Medulla oblongata (tissue), 1 donor: ENCODE measurements around the gene REC8.

ENCODE experiments used
- DNase-seq: peaks from one replicate; pipeline ENCODE4 v3.0.0-alpha.2; 2015; ENCODE audit errors: extremely low spot score

Gene REC8

GRCh38 chr14:24138396-24139271 is 33.2 kb upstream of the REC8 start:
- no peak for DNase-seq

GRCh38 chr14:24139272-24139934 is 32.5 kb upstream of the REC8 start:
- no peak for DNase-seq

- DNase-seq = peak; percentile 100
Observed at GRCh38 chr14:24141097-24141880, 30.6 kb upstream of the REC8 start, which contains the start of gene EMC9. Gene EMC9 (minus strand): TSS chr14:24141591. CDS start chr14:24141304, 287 bp downstream.

GRCh38 chr14:24143511-24143910 is 28.4 kb upstream of the REC8 start:
- no peak for DNase-seq

GRCh38 chr14:24144451-24144850 is 27.4 kb upstream of the REC8 start:
- no peak for DNase-seq

- no peak for DNase-seq
Observed at GRCh38 chr14:24145219-24145618, 26.7 kb upstream of the REC8 start.

GRCh38 chr14:24145690-24146452 is 26.0 kb upstream of the REC8 start:
- DNase-seq = no peak

GRCh38 chr14:24146453-24146977 is 25.4 kb upstream of the REC8 start, which contains the start of gene PSME2:
Gene PSME2 (minus strand): TSS chr14:24146610. CDS start chr14:24146581, 29 bp downstream.
- peak; percentile 93 for DNase-seq

- peak; percentile 100 for DNase-seq
Observed at GRCh38 chr14:24146978-24147760, 24.7 kb upstream of the REC8 start, which contains the start of gene RNF31. Gene RNF31 (plus strand): TSS chr14:24147498. CDS start chr14:24147699, 201 bp downstream.

GRCh38 chr14:24147761-24148428 is 24.0 kb upstream of the REC8 start:
- DNase-seq = no peak

GRCh38 chr14:24149302-24149969 is 22.4 kb upstream of the REC8 start:
- no peak for DNase-seq

GRCh38 chr14:24150061-24150460 is 21.8 kb upstream of the REC8 start:
- DNase-seq = no peak

- no peak for DNase-seq
Observed at GRCh38 chr14:24150567-24150966, 21.3 kb upstream of the REC8 start.

GRCh38 chr14:24150993-24151392 is 20.9 kb upstream of the REC8 start:
- DNase-seq = no peak

GRCh38 chr14:24151404-24152080 is 20.3 kb upstream of the REC8 start:
- no peak for DNase-seq

GRCh38 chr14:24155100-24155499 is 16.8 kb upstream of the REC8 start:
- no peak for DNase-seq

- no peak for DNase-seq
Observed at GRCh38 chr14:24156840-24157239, 15.0 kb upstream of the REC8 start.

GRCh38 chr14:24157331-24157730 is 14.5 kb upstream of the REC8 start:
- DNase-seq = no peak
